H1 (cell line): ENCODE results near the gene TRIP13. TPM values are rescaled to one million over a fixed set of nuclear protein-coding genes. Genes with fewer than 3 reads are reported as not detected.

Source experiments
- CTCF ChIA-PET: fragments of 300-600 bp; sonication (Branson Sonifier 250); formaldehyde crosslinking; loops from one replicate; lab custom pipeline; 2021; ENCODE audit not compliant: partially characterized antibody; lab: Charles Lee
- POLR2A ChIA-PET: fragments of 300-600 bp; sonication (Branson Sonifier 250); formaldehyde crosslinking; loops from one replicate; lab custom pipeline; 2021; ENCODE audit warnings: inconsistent platforms; ENCODE audit not compliant: partially characterized antibody; lab: Charles Lee
- DNase-seq, 2 experiments: peaks; one replicate each; pipeline versions ENCODE4 v3.0.0 to v3.0.0-alpha.2; 2010 to 2022; ENCODE audit warnings: low spot score in 2 of 2, low read depth in 1 of 2, mixed read lengths in 1 of 2
- FAIRE-seq: peaks from 2 replicates; lab custom pipeline; 2011; peaks lifted over from hg19 to GRCh38; lab: Jason Lieb, UNC
- H2AFZ ChIP-seq: 2 replicates; pipeline ENCODE4 v1.8.1; 2012; ENCODE audit warnings: low read length, inconsistent platforms
- H2AK5ac ChIP-seq: 2 replicates; pipeline ENCODE4 v1.6.1; 2013; ENCODE audit warnings: low read depth, low read length
- H2BK120ac ChIP-seq: replicated peaks from 2 replicates; pipeline ENCODE3; 2013; ENCODE audit warnings: low read depth, low read length, inconsistent platforms
- H2BK12ac ChIP-seq: 2 replicates; pipeline ENCODE4 v1.6.1; 2013; ENCODE audit warnings: low read depth, low read length
- H2BK15ac ChIP-seq: 2 replicates; pipeline ENCODE4 v1.6.1; 2013; ENCODE audit warnings: low read length
- H2BK20ac ChIP-seq: 2 replicates; pipeline ENCODE4 v1.6.1; 2013; ENCODE audit warnings: low read length
- H2BK5ac ChIP-seq: 2 replicates; pipeline ENCODE4 v1.6.1; 2013; ENCODE audit warnings: low read depth, low read length
- H3K14ac ChIP-seq: 2 replicates; pipeline ENCODE4 v1.6.1; 2013; ENCODE audit warnings: inconsistent platforms; ENCODE audit not compliant: insufficient read length
- H3K18ac ChIP-seq: 2 replicates; pipeline ENCODE4 v1.6.1; 2013; ENCODE audit warnings: low read length; ENCODE audit errors: extremely low read depth
- H3K23ac ChIP-seq: 2 replicates; pipeline ENCODE4 v1.6.1; 2013; ENCODE audit warnings: inconsistent platforms; ENCODE audit not compliant: insufficient read length
- H3K23me2 ChIP-seq: 2 replicates; pipeline ENCODE4 v1.6.1; 2013; ENCODE audit warnings: low read depth, low read length
- H3K27ac ChIP-seq: 2 replicates; pipeline ENCODE4 v1.6.1; 2011; ENCODE audit warnings: low read depth, low read length, inconsistent platforms
- H3K27me3 ChIP-seq, 4 experiments: replicated peaks in 1 of 4; 1 replicate in 1 of 4; 2 replicates in 3 of 4; pipeline versions ENCODE4 v1.6.1 to v1.8.1; 2011 to 2013; ENCODE audit warnings: low read length in 3 of 4, mild to moderate bottlenecking in 3 of 4, inconsistent platforms in 2 of 4, mixed read lengths in 2 of 4, moderate library complexity in 1 of 4; ENCODE audit not compliant: control insufficient read depth in 3 of 4, insufficient read depth in 3 of 4; ENCODE audit errors: extremely low read depth in 1 of 4
- H3K36me3 ChIP-seq, 4 experiments: 2 replicates each; pipeline versions ENCODE4 v1.6.1 to v1.8.1; 2011 to 2013; ENCODE audit warnings: mild to moderate bottlenecking in 4 of 4, low read length in 3 of 4, moderate library complexity in 2 of 4, control low read depth in 1 of 4, inconsistent platforms in 1 of 4; ENCODE audit not compliant: insufficient read depth in 4 of 4, control insufficient read depth in 2 of 4
- H3K4ac ChIP-seq: replicated peaks from 2 replicates; pipeline ENCODE3; 2013; ENCODE audit warnings: low read length, low read depth, mixed read lengths, inconsistent platforms; ENCODE audit not compliant: insufficient read length
- H3K4me1 ChIP-seq, 4 experiments: replicated peaks in 1 of 4; 1 replicate in 1 of 4; 2 replicates in 3 of 4; pipeline versions ENCODE4 v1.6.1 to v1.8.1; 2011 to 2013; ENCODE audit warnings: low read length in 3 of 4, inconsistent platforms in 2 of 4, mixed read lengths in 1 of 4; ENCODE audit not compliant: insufficient read depth in 4 of 4, control insufficient read depth in 3 of 4
- H3K4me2 ChIP-seq, 2 experiments: 2 replicates each; pipeline versions ENCODE4 v1.6.1 to v1.8.1; 2011 to 2013; ENCODE audit warnings: low read depth in 2 of 2, low read length in 2 of 2, control low read depth in 1 of 2, inconsistent platforms in 1 of 2, mild to moderate bottlenecking in 1 of 2; ENCODE audit not compliant: insufficient read depth in 1 of 2
- H3K4me3 ChIP-seq, 4 experiments: fragments of 200-600, 300-600 bp in 1 of 4; sonication (generic), shearing (Covaris generic), sonication (Bioruptor Twin) in 1 of 4; 2 replicates each; pipeline versions ENCODE4 v1.5.1 to v1.8.1; 2011 to 2016; ENCODE audit warnings: low read length in 4 of 4, low read depth in 3 of 4, control low read depth in 2 of 4, inconsistent platforms in 2 of 4, mild to moderate bottlenecking in 2 of 4, mixed read lengths in 1 of 4, moderate library complexity in 1 of 4; ENCODE audit not compliant: insufficient read depth in 2 of 4; ENCODE audit errors: extremely low read depth in 1 of 4
- H3K56ac ChIP-seq: replicated peaks from 2 replicates; pipeline ENCODE3; 2013; ENCODE audit warnings: low read depth, mild to moderate bottlenecking, mixed read lengths, low read length, inconsistent platforms; ENCODE audit not compliant: insufficient read length
- H3K79me1 ChIP-seq: 2 replicates; pipeline ENCODE4 v1.6.1; 2013; ENCODE audit warnings: low read depth, low read length, control low read depth
- H3K79me2 ChIP-seq, 2 experiments: 2 replicates each; pipeline versions ENCODE4 v1.6.1 to v1.8.1; 2012 to 2013; ENCODE audit warnings: low read length in 2 of 2, mild to moderate bottlenecking in 2 of 2, inconsistent platforms in 1 of 2; ENCODE audit not compliant: insufficient read depth in 2 of 2, control insufficient read depth in 1 of 2
- H3K9ac ChIP-seq, 4 experiments: replicated peaks in 1 of 4; 1 replicate in 1 of 4; 2 replicates in 3 of 4; pipeline versions ENCODE4 v1.6.1 to v1.8.1; 2011 to 2013; ENCODE audit warnings: low read depth in 3 of 4, low read length in 3 of 4, control low read depth in 2 of 4, mild to moderate bottlenecking in 2 of 4, moderate library complexity in 2 of 4, inconsistent platforms in 1 of 4; ENCODE audit errors: extremely low read depth in 1 of 4
- H3K9me3 ChIP-seq, 2 experiments: 2 replicates each; pipeline versions ENCODE4 v1.6.1 to v1.8.1; 2012 to 2013; ENCODE audit warnings: mild to moderate bottlenecking in 2 of 2, moderate library complexity in 2 of 2, control low read depth in 1 of 2, inconsistent platforms in 1 of 2, low read depth in 1 of 2, low read length in 1 of 2, mixed read lengths in 1 of 2; ENCODE audit not compliant: insufficient read depth in 2 of 2
- H4K20me1 ChIP-seq, 2 experiments: replicated peaks in 1 of 2; 2 replicates each; pipeline versions ENCODE3 to v1.8.1; 2011 to 2013; ENCODE audit warnings: inconsistent platforms in 2 of 2, low read length in 2 of 2, mild to moderate bottlenecking in 1 of 2; ENCODE audit not compliant: insufficient read depth in 2 of 2, control insufficient read depth in 1 of 2
- H4K5ac ChIP-seq: 2 replicates; pipeline ENCODE4 v1.6.1; 2013; ENCODE audit warnings: low read length, low read depth, mixed read lengths, inconsistent platforms; ENCODE audit not compliant: insufficient read length
- H4K8ac ChIP-seq: 2 replicates; pipeline ENCODE4 v1.8.0; 2013; ENCODE audit warnings: mild to moderate bottlenecking, moderate library complexity, low read length, inconsistent platforms; ENCODE audit not compliant: insufficient read depth; ENCODE audit errors: extremely low read depth
- H4K91ac ChIP-seq: replicated peaks from 2 replicates; pipeline ENCODE3; 2013; ENCODE audit warnings: low read length, mixed read lengths, inconsistent platforms; ENCODE audit not compliant: insufficient read length
- BACH1 ChIP-seq: IDR thresholded peaks from 2 replicates; pipeline ENCODE4 v1.6.1; 2012; ENCODE audit warnings: low read length, improper control_type of control experiment
- EGR1 ChIP-seq: IDR thresholded peaks from 2 replicates; pipeline ENCODE4 v1.6.1; 2011; ENCODE audit warnings: low read depth, low read length, borderline replicate concordance
- FOSL1 ChIP-seq: IDR thresholded peaks from 2 replicates; pipeline ENCODE4 v1.6.1; 2011; ENCODE audit warnings: mild to moderate bottlenecking, low read depth, low read length, moderate library complexity; ENCODE audit not compliant: insufficient read depth
- TBP ChIP-seq: IDR thresholded peaks from 2 replicates; pipeline ENCODE4 v1.6.1; 2011; ENCODE audit warnings: low read depth, low read length, improper control_type of control experiment
- WGBS, 2 experiments: shearing (Covaris generic) in 1 of 2; methylation state at CpG; one replicate each; pipeline versions ENCODE4 v1.1.6 to v1.1.7; 2013 to 2015; ENCODE audit warnings: low lambda C conversion rate in 2 of 2, mixed read lengths in 2 of 2, inconsistent platforms in 1 of 2, low coverage in 1 of 2, missing lambda C conversion rate in 1 of 2; ENCODE audit not compliant: insufficient replicate concordance in 2 of 2, insufficient coverage in 1 of 2, insufficient read length in 1 of 2; ENCODE audit errors: extremely low coverage in 1 of 2, missing lambda C conversion rate in 1 of 2; 5-methylcytosine and 5-hydroxymethylcytosine counted together
- polyA plus RNA-seq, 7 experiments: library from polyadenylated mRNA; depleted of rRNA in 3 of 7; stranded (reverse) in 5 of 7; unstranded in 2 of 7; fragments of >200 nt in 5 of 7; fragments of 200-250 nt in 2 of 7; gene quantifications; 1 replicate in 5 of 7; 2 replicates in 1 of 7; 4 replicates in 1 of 7; pipeline versions ENCODE4 v1.2.1 to v1.2.3, GENCODE V29; 2011 to 2013; ENCODE audit warnings: missing spikeins in 2 of 7, mixed read lengths in 2 of 7
- total RNA-seq: library from RNA; stranded (reverse); fragmentation: NEBNext Ultra II Directional; extraction: Animal tissue kit (Norgen Biotek cat#: 25700); gene quantifications from 2 replicates; pipeline ENCODE4 v1.2.1, GENCODE V29; 2021

The TRIP13 gene
- total and polyA plus RNA-seq, 2 of the 8 experiments (the other 6 are each of a cell fraction or from before 2014, with no cell fraction given): 20.0 to 39.2 TPM

DNA sequence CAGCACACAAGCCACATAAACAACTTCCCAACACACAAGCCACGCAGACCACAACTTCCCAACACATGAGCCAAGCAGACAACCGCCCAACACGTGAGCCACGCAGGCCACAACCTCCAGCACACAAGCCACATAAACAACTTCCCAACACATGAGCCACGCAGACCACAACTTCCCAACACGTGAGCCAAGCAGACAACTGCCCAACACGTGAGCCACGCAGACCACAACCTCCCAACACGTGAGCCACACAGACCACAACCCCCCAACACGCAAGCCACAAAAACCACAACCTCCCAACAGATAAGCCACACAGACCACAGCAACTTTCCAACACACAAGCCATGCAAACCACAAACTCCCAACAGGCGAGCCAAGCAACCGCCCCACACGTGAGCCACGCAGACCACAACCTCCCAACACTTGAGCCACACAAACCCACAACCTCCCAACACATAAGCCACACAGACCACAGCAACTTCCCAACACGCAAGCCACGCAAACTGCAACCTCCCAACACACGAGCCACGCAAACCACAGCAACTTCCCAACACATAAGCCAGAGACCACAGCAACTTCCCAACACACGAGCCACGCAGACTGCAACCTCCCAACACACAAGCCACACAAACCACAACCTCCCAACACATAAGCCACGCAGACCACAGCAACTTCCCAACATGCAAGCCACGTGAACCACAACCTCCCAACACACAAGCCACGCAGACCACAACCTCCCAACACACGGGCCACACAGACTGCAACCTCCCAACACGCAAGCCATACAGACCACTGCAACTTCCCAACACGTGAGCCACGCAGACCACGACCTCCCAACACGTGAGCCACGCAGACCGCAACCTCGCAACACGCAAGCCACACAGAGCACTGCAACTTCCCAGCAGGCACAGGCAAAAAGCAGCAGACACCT is 10.2 kb upstream of the TRIP13 start:
- Histone ChIP-seq H3K9me3 (no peaks in the 10 kb centered on the region; a peak in 1 of 4 replicates), H3K23ac (no peak overlapping the region), H4K20me1 (peaks cover 18 to 42% of the 10 kb centered on the region in 2 experiments), H3K27me3 (no peaks in the 10 kb centered on the region; a peak in 1 of 7 replicates), H3K56ac (no peak overlapping the region), H3K79me2 (peaks cover 0 to 45% of the 10 kb centered on the region in 2 experiments; a peak in 3 of 4 replicates), H4K8ac (peak overlapping the region; percentile 35), H3K9ac (no peak overlapping the region), H2BK12ac (no peak overlapping the region), H3K23me2 (peaks cover 5% of the 10 kb centered on the region; the same call in 1 of the 2 replicates), H2AFZ (no peak overlapping the region), H3K14ac (no peak overlapping the region), H3K18ac (no peak overlapping the region), H2AK5ac (no peak overlapping the region), H3K27ac (no peak overlapping the region), H4K91ac (no peak overlapping the region), H2BK5ac (no peak overlapping the region; the same call in 1 of the 2 replicates), H2BK20ac (no peak overlapping the region), H3K79me1 (peaks cover 24% of the 10 kb centered on the region), H3K4me1 (no peaks in the 10 kb centered on the region), H4K5ac (no peak overlapping the region), H3K36me3 (peaks cover 41 to 77% (median 73%) of the 10 kb centered on the region in 4 experiments), H3K4ac (no peak overlapping the region), H2BK120ac (no peak overlapping the region), H3K4me3 (no peak overlapping the region), H2BK15ac (no peak overlapping the region), H3K4me2 (no peak overlapping the region)
- 90% methylated on average over 33 of the region's 33 CpGs; no CpG with 5 or more reads in 1 of the 2 experiments for WGBS, 2 experiments
- DNase-seq (no peak), FAIRE-seq (no peak)
- ChIA-PET POLR2A (interaction anchor here (0.9 to 1.9 kb wide), 4 partner anchors 8 to 15 kb away, joined by 3 to 9 read pairs (median 4); partner anchors contain the start of genes BRD9 and TRIP13), CTCF (no interaction called here)
- 0 out of 2 replicates have a peak, but pooled peaks have one; percentile 64 for TF ChIP-seq FOSL1
- peak; percentile 68 for TF ChIP-seq EGR1
- no peak for TF ChIP-seq TBP
- TF ChIP-seq BACH1: no peak
